Right cardiac atrium (tissue), 5 donors: ENCODE data around the gene TENT5C. TPM values are rescaled to one million over a fixed set of nuclear protein-coding genes. Genes with fewer than 3 reads are reported as not detected.
A peak's percentile ranks its signal among the peaks of the same experiment; 100 is the strongest.

Experiments used
- ATAC-seq, 2 donors: fragments of 200-7000 bp; cut with Tn5 transposase; one replicate each; pipeline versions ENCODE4 v1.8.0 to v1.9.1; 2020; ENCODE audit warnings: moderate library complexity in 2 of 2, mild to moderate bottlenecking in 1 of 2
- DNase-seq, 3 donors: peaks; one replicate each; pipeline ENCODE4 v3.0.0-alpha.2; 2020
- H3K27ac ChIP-seq: one replicate; pipeline ENCODE4 v1.5.1; 2013; ENCODE audit warnings: mild to moderate bottlenecking, low read length, control low read depth, moderate library complexity
- H3K27me3 ChIP-seq: one replicate; pipeline ENCODE4 v1.6.1; 2013; ENCODE audit not compliant: control insufficient read depth, insufficient read depth
- H3K4me1 ChIP-seq: one replicate; pipeline ENCODE4 v1.6.1; 2013; ENCODE audit warnings: low read length; ENCODE audit not compliant: control insufficient read depth, insufficient read depth
- H3K4me3 ChIP-seq: one replicate; pipeline ENCODE4 v1.5.1; 2013; ENCODE audit warnings: low read length, control low read depth
- H3K9me3 ChIP-seq: one replicate; pipeline ENCODE4 v1.6.1; 2013; ENCODE audit warnings: low read length; ENCODE audit not compliant: control insufficient read depth
- WGBS: extraction: QIAGEN DNeasy Blood & Tissue Kit; methylation state at CpG from one replicate; pipeline ENCODE4 v1.1.7; 2013; 5-methylcytosine and 5-hydroxymethylcytosine counted together
- intact Hi-C, 4 donors: fragments of 100-400 bp; cut with DNase I; formaldehyde crosslinking; loops; one replicate each; pipeline versions ENCODE4 v1.11.0 to v1.14.0; 2022 to 2023
- polyA plus RNA-seq: library from polyadenylated mRNA; stranded (reverse); fragments of 200-250 nt; gene quantifications from one replicate; pipeline ENCODE4 v1.2.3, GENCODE V29; 2013
- total RNA-seq, 4 donors: library from RNA; stranded (reverse); fragmentation: NEBNext Ultra II Directional; extraction: Animal tissue kit (Norgen Biotek cat#: 25700); gene quantifications; one replicate each; pipeline ENCODE4 v1.2.1, GENCODE V29; 2021
- donor health status: healthy with polysubstance abuse.
- donor health status: DM: no; HTN: yes; CAD: no.
- donor health status: DM: no; HTN: no; CAD: no.
- donor health status: DM: no; HTN: yes; CAD: no; lungs with severe emphysema.
- donor health status: DM: yes; HTN: yes; CAD: no.

Gene TENT5C
- total and polyA plus RNA-seq, 5 donors: 9.5 to 33.1 (median 31.1) TPM

- Histone ChIP-seq H3K27ac (peak overlapping the region; percentile 34), H3K27me3 (no peaks in the 10 kb centered on the region), H3K9me3 (no peaks in the 10 kb centered on the region), H3K4me3 (no peak overlapping the region), H3K4me1 (no peaks in the 10 kb centered on the region)
- 83% methylated on average over 15 of the region's 15 CpGs for WGBS
- no peak for DNase-seq
- intact Hi-C loops: loop anchor here (5.0 to 10.0 kb wide), 5 partner anchors 56 to 136 kb away; partner anchors contain the start of gene TENT5C (in 1 of the 4)
- no peak for ATAC-seq
Measured at GRCh38 chr1:117670976-117671780, 65.3 kb downstream of the TENT5C start.

- DNase-seq (peak; percentile 87 to 93 (median 88)), ATAC-seq (peak; percentile 82 to 83)
- H3K9me3 ChIP-seq: no peaks in the 10 kb centered on the region
- H3K4me1 ChIP-seq: peaks cover 4% of the 10 kb centered on the region
- no peak overlapping the region for H3K4me3 ChIP-seq
- intact Hi-C loops: loop anchor here (5.0 to 10.0 kb wide), 5 partner anchors 57 to 137 kb away; partner anchors contain the start of gene TENT5C (in 1 of the 4)
- WGBS: 36% methylated on average over 6 of the region's 6 CpGs
- peak overlapping the region; percentile 28 for H3K27ac ChIP-seq
- no peaks in the 10 kb centered on the region for H3K27me3 ChIP-seq
Measured at GRCh38 chr1:117671781-117672501, 66.1 kb downstream of the TENT5C start.

GRCh38 chr1:117672756-117673155, 66.9 kb downstream of the TENT5C start:
- peak in 1 of 3 donors; percentile 53 for DNase-seq
- intact Hi-C loops: loop anchor here (5.0 to 10.0 kb wide), 5 partner anchors 58 to 138 kb away; partner anchors contain the start of gene TENT5C (in 1 of the 4)

GRCh38 chr1:117673405-117673804, 67.6 kb downstream of the TENT5C start:
- Histone ChIP-seq H3K9me3 (no peaks in the 10 kb centered on the region), H3K4me1 (peaks cover 4% of the 10 kb centered on the region), H3K27me3 (no peaks in the 10 kb centered on the region), H3K4me3 (no peak overlapping the region), H3K27ac (no peak overlapping the region)
- DNase-seq (no peak), ATAC-seq (no peak)
- WGBS: 81% methylated on average over 2 of the region's 2 CpGs
- intact Hi-C loops: loop anchor here (5.0 to 10.0 kb wide), 5 partner anchors 59 to 139 kb away; partner anchors contain the start of gene TENT5C (in 1 of the 4)

More at GRCh38 chr1:117672756-117673155, 66.9 kb downstream of the TENT5C start:
- ATAC-seq: peak in 1 of 2 donors; percentile 4
- H3K27me3 ChIP-seq: no peaks in the 10 kb centered on the region
- H3K27ac ChIP-seq: peak overlapping the region; percentile 7
- no peak overlapping the region for H3K4me3 ChIP-seq
- WGBS: 88% methylated on average over 12 of the region's 12 CpGs
- H3K4me1 ChIP-seq: peaks cover 4% of the 10 kb centered on the region
- no peaks in the 10 kb centered on the region for H3K9me3 ChIP-seq

GRCh38 chr1:117674521-117675400, 68.9 kb downstream of the TENT5C start:
- Histone ChIP-seq H3K27me3 (no peaks in the 10 kb centered on the region), H3K9me3 (no peaks in the 10 kb centered on the region), H3K4me3 (no peak overlapping the region), H3K27ac (peak overlapping the region; percentile 59), H3K4me1 (peaks cover 4% of the 10 kb centered on the region)
- intact Hi-C loops: loop anchor here (5.0 to 10.0 kb wide), 6 partner anchors 60 to 140 kb away; partner anchors contain the start of gene TENT5C (in 2 of the 4)
- DNase-seq (peak; percentile 39 to 71 (median 44)), ATAC-seq (no peak)
- 58% methylated on average over 10 of the region's 10 CpGs for WGBS

GRCh38 chr1:117675907-117676430, 70.1 kb downstream of the TENT5C start:
- intact Hi-C loops: loop anchor here in 3 of 4 donors (5.0 to 10.0 kb wide), 4 partner anchors 61 to 141 kb away; partner anchors contain the start of gene TENT5C (in 2 of the 3)
- peaks cover 4% of the 10 kb centered on the region for H3K4me1 ChIP-seq
- 34% methylated on average over 3 of the region's 3 CpGs for WGBS

GRCh38 chr1:117676615-117677130, 70.8 kb downstream of the TENT5C start:
- DNase-seq: peak in 1 of 3 donors; percentile 63
- H3K4me1 ChIP-seq: peaks cover 4% of the 10 kb centered on the region
- no peaks in the 10 kb centered on the region for H3K9me3 ChIP-seq
- WGBS: 49% methylated on average over 7 of the region's 7 CpGs
- H3K27me3 ChIP-seq: no peaks in the 10 kb centered on the region
- intact Hi-C loops: loop anchor here in 3 of 4 donors (5.0 to 10.0 kb wide), 4 partner anchors 62 to 142 kb away; partner anchors contain the start of gene TENT5C (in 2 of the 3)
- no peak overlapping the region for H3K4me3 ChIP-seq
- H3K27ac ChIP-seq: peak overlapping the region; percentile 93
- ATAC-seq: no peak

More at GRCh38 chr1:117675907-117676430, 70.1 kb downstream of the TENT5C start:
- Histone ChIP-seq H3K9me3 (no peaks in the 10 kb centered on the region), H3K27me3 (no peaks in the 10 kb centered on the region), H3K4me3 (no peak overlapping the region), H3K27ac (peak overlapping the region; percentile 93)
- ATAC-seq (peak; percentile 58 to 65), DNase-seq (no peak)

Other genes with a start within 250 kb of the TENT5C start
- 10 to 100 TPM; 38.1 to 49.0 (median 45.5) TPM for gene MAN1A2, start 238.6 kb upstream of the TENT5C start, total RNA-seq
- gene MAN1A2, start 238.6 kb upstream of the TENT5C start, polyA plus RNA-seq: 8.8 TPM